A549 (cell line): ENCODE results near the gene CBLC. TPM values are rescaled to one million over a fixed set of nuclear protein-coding genes. Genes with fewer than 3 reads are reported as not detected.

Source experiments
- ATAC-seq, 2 experiments: fragments of 200-7000 bp in 1 of 2; fragments of >200 bp in 1 of 2; cut with Nextera tagmentation in 1 of 2; cut with Tn5 transposase in 1 of 2; 3 replicates each; pipeline versions ENCODE4 v1.8.0 to v1.9.1; 2018 to 2020; ENCODE audit warnings: mild to moderate bottlenecking in 1 of 2, moderate library complexity in 1 of 2
- CTCF ChIA-PET: fragments of 300-600 bp; sonication (Branson Sonifier 250); formaldehyde crosslinking; extraction: SDS; loops from one replicate; lab custom pipeline; 2021; ENCODE audit warnings: antibody characterized with exemption, inconsistent platforms; lab: Yijun Ruan, JAX
- POLR2A ChIA-PET: fragments of 350-600 bp; formaldehyde crosslinking; extraction: SDS; loops from one replicate; lab custom pipeline; 2021; ENCODE audit warnings: antibody characterized with exemption, inconsistent platforms; lab: Yijun Ruan, JAX
- DNase-seq, 2 experiments: peaks; one replicate each; pipeline versions ENCODE4 v3.0.0 to v3.0.0-alpha.2; 2011 to 2016; ENCODE audit warnings: low read depth in 1 of 2, low spot score in 1 of 2
- FAIRE-seq: peaks from 2 replicates; lab custom pipeline; 2011; peaks lifted over from hg19 to GRCh38; lab: Jason Lieb, UNC
- H3K27ac ChIP-seq, 2 experiments: fragments of >200 bp; sonication (Bioruptor Twin); formaldehyde crosslinking; 3 replicates each; pipeline ENCODE4 v1.5.1; 2016 to 2017
- H3K4me1 ChIP-seq: fragments of >200 bp; sonication (Bioruptor Twin); formaldehyde crosslinking; 3 replicates; pipeline ENCODE4 v1.6.1; 2016
- H3K4me2 ChIP-seq: fragments of >200 bp; sonication (Bioruptor Twin); formaldehyde crosslinking; 3 replicates; pipeline ENCODE4 v1.6.1; 2016
- H3K4me3 ChIP-seq: fragments of >200 bp; sonication (Bioruptor Twin); formaldehyde crosslinking; 3 replicates; pipeline ENCODE4 v1.5.1; 2016
- H3K9me3 ChIP-seq: fragments of >200 bp; sonication (Bioruptor Twin); formaldehyde crosslinking; 3 replicates; pipeline ENCODE4 v1.6.1; 2016
- ATOH8 ChIP-seq: fragments of 250-450 bp; sonication (Bioruptor Pico); IDR thresholded peaks from 2 replicates; pipeline ENCODE4 v1.5.0; 2020; ENCODE audit warnings: low read depth, mild to moderate bottlenecking, moderate library complexity
- CBX2 ChIP-seq: fragments of 200-600 bp; sonication (generic); IDR thresholded peaks from 2 replicates; pipeline ENCODE4 v1.6.1; 2016; ENCODE audit warnings: low read depth, mild to moderate bottlenecking, borderline replicate concordance
- CEBPB ChIP-seq, 2 experiments: fragments of >200 bp in 1 of 2; sonication (Bioruptor Twin) in 1 of 2; formaldehyde crosslinking in 1 of 2; IDR thresholded peaks; 2 replicates each; pipeline ENCODE4 v1.6.1; 2012 to 2016
- CHD2 ChIP-seq: fragments of 150-350 bp; IDR thresholded peaks from 2 replicates; pipeline ENCODE4 v1.6.1; 2014; ENCODE audit warnings: low read length; ENCODE audit not compliant: partially characterized antibody
- CHD4 ChIP-seq: fragments of 200-600 bp; sonication (generic); IDR thresholded peaks from 2 replicates; pipeline ENCODE4 v1.6.1; 2016; ENCODE audit warnings: antibody characterized with exemption, mild to moderate bottlenecking, borderline replicate concordance
- E2F6 ChIP-seq: IDR thresholded peaks from 2 replicates; pipeline ENCODE4 v1.6.1; 2012; ENCODE audit warnings: low read depth, borderline replicate concordance
- EHMT2 ChIP-seq: fragments of 200-600 bp; sonication (generic); IDR thresholded peaks from 2 replicates; pipeline ENCODE4 v1.6.1; 2016; ENCODE audit warnings: antibody characterized with exemption, low read depth, mild to moderate bottlenecking, moderate library complexity
- ELK1 ChIP-seq: fragments of 150-350 bp; IDR thresholded peaks from 2 replicates; pipeline ENCODE4 v1.6.1; 2014; ENCODE audit warnings: low read depth, mild to moderate bottlenecking, low read length
- ESRRA ChIP-seq: fragments of 150-350 bp; IDR thresholded peaks from 2 replicates; pipeline ENCODE4 v1.6.1; 2014; ENCODE audit warnings: mild to moderate bottlenecking, low read length, borderline replicate concordance
- FOXS1 ChIP-seq: fragments of 250-450 bp; sonication (Bioruptor Pico); IDR thresholded peaks from 2 replicates; pipeline ENCODE4 v1.5.0; 2020; ENCODE audit warnings: mild to moderate bottlenecking, moderate library complexity
- HEYL ChIP-seq: fragments of 250-450 bp; sonication (Bioruptor Pico); IDR thresholded peaks from 2 replicates; pipeline ENCODE4 v1.8.0; 2021; ENCODE audit warnings: mild to moderate bottlenecking, moderate library complexity
- HOXA7 ChIP-seq: fragments of 250-450 bp; sonication (Bioruptor Pico); IDR thresholded peaks from 2 replicates; pipeline ENCODE4 v1.5.0; 2020; ENCODE audit warnings: mild to moderate bottlenecking, moderate library complexity
- KDM1A ChIP-seq: fragments of 200-600 bp; sonication (generic); IDR thresholded peaks from 2 replicates; pipeline ENCODE4 v1.6.1; 2016; ENCODE audit warnings: low read depth, mild to moderate bottlenecking
- MAZ ChIP-seq: fragments of 150-350 bp; IDR thresholded peaks from 2 replicates; pipeline ENCODE4 v1.6.1; 2014; ENCODE audit warnings: antibody characterized with exemption, low read depth, low read length, borderline replicate concordance
- MYC ChIP-seq: IDR thresholded peaks from 2 replicates; pipeline ENCODE4 v1.6.1; 2012; ENCODE audit warnings: mild to moderate bottlenecking, inconsistent platforms, low read length, improper control_type of control experiment, borderline replicate concordance
- NPAS2 ChIP-seq: fragments of 250-450 bp; sonication (Bioruptor Pico); IDR thresholded peaks from 2 replicates; pipeline ENCODE4 v1.8.0; 2022; ENCODE audit warnings: mild to moderate bottlenecking, moderate library complexity, borderline replicate concordance
- POLR2A ChIP-seq: IDR thresholded peaks from 2 replicates; pipeline ENCODE4 v1.6.1; 2012; ENCODE audit warnings: mild to moderate bottlenecking, low read length
- RFX5 ChIP-seq: fragments of 450-650 bp; IDR thresholded peaks from 2 replicates; pipeline ENCODE4 v1.7.1; 2014; ENCODE audit warnings: antibody characterized with exemption, mild to moderate bottlenecking, moderate library complexity
- SMC3 ChIP-seq: fragments of >200 bp; sonication (Bioruptor Twin); formaldehyde crosslinking; IDR thresholded peaks from 3 replicates; pipeline ENCODE4 v1.6.1; 2018; ENCODE audit warnings: inconsistent platforms
- SREBF2 ChIP-seq: fragments of 450-650 bp; IDR thresholded peaks from 2 replicates; pipeline ENCODE4 v1.6.1; 2014; ENCODE audit warnings: mild to moderate bottlenecking, moderate library complexity
- USF2 ChIP-seq: fragments of 450-650 bp; IDR thresholded peaks from 2 replicates; pipeline ENCODE4 v1.6.1; 2014; ENCODE audit warnings: antibody characterized with exemption
- ZFP36 ChIP-seq: fragments of 450-650 bp; IDR thresholded peaks from 2 replicates; pipeline ENCODE4 v1.6.1; 2014; ENCODE audit warnings: borderline replicate concordance; ENCODE audit not compliant: partially characterized antibody
- WGBS: methylation state at CpG from one replicate; pipeline ENCODE4 v1.1.6; 2017; ENCODE audit errors: missing lambda C conversion rate; 5-methylcytosine and 5-hydroxymethylcytosine counted together
- polyA plus RNA-seq, 4 experiments: library from polyadenylated mRNA; depleted of rRNA in 3 of 4; stranded (reverse); fragments of >200 nt; fragmentation: RNase III in 1 of 4; extraction: RNeasy Plus Mini Kit Qiagen cat#74134 plus additional on column Dnase treatment in 1 of 4; gene quantifications; 2 replicates in 3 of 4; 3 replicates in 1 of 4; pipeline ENCODE4 v1.2.3, GENCODE V29; 2011 to 2017

Gene CBLC
- polyA plus RNA-seq, 2 of the 4 experiments (the other 2 are of a cell fraction): not detected

- TF ChIP-seq MYC: no peak
- no peak for TF ChIP-seq HEYL (CRISPR knock-in tag)
- no peak for TF ChIP-seq KDM1A
- no peak for TF ChIP-seq FOXS1 (CRISPR knock-in tag)
- TF ChIP-seq ELK1: no peak
- no peak for TF ChIP-seq HOXA7 (CRISPR knock-in tag)
- no peak for TF ChIP-seq ZFP36
- TF ChIP-seq ESRRA: no peak
- no peak for TF ChIP-seq SREBF2
- no peak for TF ChIP-seq USF2
- no peak for TF ChIP-seq ATOH8
- TF ChIP-seq RFX5: no peak
- no peak for TF ChIP-seq E2F6
- peak; percentile 52; the same call in 2 of the 3 replicates for TF ChIP-seq SMC3
- no peak for TF ChIP-seq EHMT2
- TF ChIP-seq NPAS2: no peak
- TF ChIP-seq CBX2: no peak
- peak; percentile 70 for TF ChIP-seq POLR2A
- TF ChIP-seq MAZ: peak; percentile 94
- no peak for TF ChIP-seq CHD4
- no peak for TF ChIP-seq CHD2
Observed at GRCh38 chr19:44748426-44749254, 29.1 kb upstream of the CBLC start, which contains the start of gene BCL3 (continued).

- Histone ChIP-seq H3K9me3 (no peaks in the 10 kb centered on the region), H3K27ac (peak overlapping the region; percentile 92 to 99), H3K4me3 (peak overlapping the region; percentile 95), H3K4me2 (peak overlapping the region; percentile 92), H3K4me1 (peaks cover 73% of the 10 kb centered on the region)
- ChIA-PET CTCF (interaction anchor here (0.9 to 48.5 kb wide), 8 partner anchors 10 to 154 kb away, joined by 3 to 1899 read pairs (median 6); no protein-coding TSS in a partner anchor), POLR2A (interaction anchor here (1.1 to 1.5 kb wide), 5 partner anchors 9 to 289 kb away, joined by 3 to 11 read pairs (median 4); partner anchors contain the start of gene CLASRP)
- FAIRE-seq (no peak), ATAC-seq (no peak), DNase-seq (no peak)
- TF ChIP-seq CEBPB (IDR thresholded peaks at IDR 0.05) (0 out of 4 replicates have a peak, but pooled peaks of 1 of the 2 experiments have one; percentile 6), HOXA7 (CRISPR knock-in tag) (peak; percentile 74; the same call in 1 of the 2 replicates), ELK1 (no peak)
- TF ChIP-seq, all 56 proteins: peak for 2
- 28% methylated on average over 1 of the region's 1 CpG for WGBS
Observed at GRCh38 chr19:44749292-44749691, 28.4 kb upstream of the CBLC start.
